ENCODE data around the gene SLC22A23. TPM values are rescaled to one million over a fixed set of nuclear protein-coding genes. Genes with fewer than 3 reads are reported as not detected.

The SLC22A23 gene
- total RNA-seq, 1 donor from 2014 or later = 19.2 TPM

DNA sequence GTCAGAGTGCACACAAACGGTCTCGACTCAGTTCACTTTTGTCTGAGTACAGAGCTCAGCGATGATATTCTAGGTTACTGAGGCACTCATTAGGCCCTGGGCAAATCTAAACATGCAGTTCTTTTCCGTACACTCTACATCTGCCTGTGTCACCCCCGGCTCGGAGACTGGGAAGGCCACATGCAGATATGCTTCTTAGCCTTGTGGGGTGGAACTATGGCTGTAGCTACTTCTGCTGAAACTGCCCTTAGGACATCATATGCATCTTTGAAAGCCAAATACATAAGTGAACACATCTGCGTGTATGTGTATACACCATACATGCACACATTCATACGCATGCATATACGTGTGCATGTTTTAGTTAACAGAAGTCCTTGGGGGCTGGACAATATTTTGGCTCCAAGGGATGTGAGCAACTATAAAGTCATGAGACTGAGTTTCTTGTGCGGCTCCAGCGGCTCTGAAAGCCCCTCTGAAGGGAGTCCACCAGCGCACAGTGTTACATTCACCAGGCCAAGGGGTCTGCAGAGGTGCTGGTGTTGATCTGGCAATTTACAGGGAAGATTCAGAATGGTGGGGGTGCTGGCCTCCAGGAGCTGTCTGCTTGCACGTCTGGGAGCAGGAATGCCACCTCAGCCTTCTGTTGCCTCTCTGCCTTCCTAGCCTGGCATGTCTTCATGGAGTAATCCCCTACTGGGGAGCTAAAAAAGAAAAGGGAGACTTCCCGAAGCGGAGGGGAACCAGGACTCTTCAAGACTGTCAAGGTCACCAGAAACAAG lies 166.5 kb downstream of the SLC22A23 start:
- Histone ChIP-seq H3K4me1 (no peaks in the 10 kb centered on the region), H3K27me3 (no peaks in the 10 kb centered on the region), H3K36me3 (no peaks in the 10 kb centered on the region), H3K4me3 (no peak overlapping the region), H3K27ac (no peak overlapping the region), H3K9me3 (no peaks in the 10 kb centered on the region)
- no peak for DNase-seq
- intact Hi-C loops (cut with DNase I) = no loop called here
- ATAC-seq = no peak
- no peak for TF ChIP-seq CTCF (IDR thresholded peaks at IDR 0.05)

DNA sequence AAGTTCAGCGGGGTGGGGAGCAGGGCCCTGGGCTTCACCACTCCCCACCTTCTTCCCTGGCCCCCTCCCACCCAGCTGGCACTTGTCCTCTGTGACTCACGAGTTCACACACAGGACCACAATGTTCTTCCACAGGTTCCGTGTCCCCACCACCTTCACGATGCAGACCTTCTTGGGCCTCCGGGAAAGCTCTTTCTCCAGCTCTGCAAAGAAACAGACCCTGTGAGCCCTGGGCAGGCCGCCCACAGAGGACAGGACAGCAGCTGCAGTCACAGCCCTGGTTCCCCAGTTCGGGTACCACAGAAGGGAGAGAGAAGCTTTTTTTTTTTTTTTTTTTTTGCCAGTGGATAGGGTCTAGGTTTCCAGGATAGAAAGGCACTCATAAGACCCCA lies 167.2 kb downstream of the SLC22A23 start:
- intact Hi-C loops (cut with DNase I) = no loop called here
- Histone ChIP-seq H3K36me3 (no peaks in the 10 kb centered on the region), H3K4me3 (no peak overlapping the region), H3K27me3 (no peaks in the 10 kb centered on the region), H3K27ac (no peak overlapping the region), H3K9me3 (no peaks in the 10 kb centered on the region), H3K4me1 (no peaks in the 10 kb centered on the region)
- DNase-seq (no peak), ATAC-seq (no peak)
- TF ChIP-seq CTCF (IDR thresholded peaks at IDR 0.05) = no peak

- Histone ChIP-seq H3K27ac (no peak overlapping the region), H3K36me3 (peaks cover 2% of the 10 kb centered on the region), H3K27me3 (no peaks in the 10 kb centered on the region), H3K9me3 (no peaks in the 10 kb centered on the region), H3K4me1 (no peaks in the 10 kb centered on the region), H3K4me3 (no peak overlapping the region)
- intact Hi-C loops (cut with DNase I) = no loop called here
- DNase-seq = no peak
- no peak for ATAC-seq
- TF ChIP-seq CTCF (IDR thresholded peaks at IDR 0.05) = no peak
These were observed 167.9 kb downstream of the SLC22A23 start for GRCh38 chr6:3288711-3289663.

DNA sequence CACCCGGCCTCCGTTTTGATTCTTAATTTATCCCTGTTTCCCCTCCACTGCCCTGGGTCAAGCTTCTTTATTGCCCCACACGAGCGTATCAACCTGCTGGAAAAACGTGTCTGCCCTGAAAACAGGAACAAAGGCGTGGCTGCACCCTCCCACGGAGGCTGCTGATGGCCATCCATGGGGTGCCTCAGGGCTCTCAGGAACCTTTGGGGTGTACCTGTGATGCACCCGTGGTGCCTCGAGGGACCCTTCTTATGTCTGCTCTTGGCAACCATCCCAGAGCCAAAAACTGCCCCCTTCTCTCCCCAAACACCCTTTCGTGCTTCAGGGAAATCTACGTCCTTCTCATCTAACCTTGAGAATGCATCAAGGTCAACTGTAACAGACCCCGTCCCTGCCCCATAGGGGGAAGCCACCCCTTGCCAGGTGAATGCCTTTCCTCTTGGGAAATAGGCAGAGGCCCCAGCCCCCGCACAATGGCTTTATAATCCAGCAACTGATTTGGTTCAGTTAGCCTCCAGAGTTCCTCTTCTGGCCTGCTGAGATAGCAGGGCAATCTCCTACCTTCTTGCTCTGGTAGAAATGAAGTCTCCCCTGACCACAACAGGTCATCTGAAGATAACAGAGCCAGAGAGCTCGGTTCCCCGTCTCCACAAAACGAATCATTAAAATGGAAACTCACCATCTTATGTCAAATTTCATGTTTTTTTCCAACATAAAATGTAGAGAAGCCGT lies 168.7 kb downstream of the SLC22A23 start:
- Histone ChIP-seq H3K9me3 (no peaks in the 10 kb centered on the region), H3K27me3 (no peaks in the 10 kb centered on the region), H3K27ac (no peak overlapping the region), H3K36me3 (peaks cover 8% of the 10 kb centered on the region), H3K4me1 (no peaks in the 10 kb centered on the region), H3K4me3 (no peak overlapping the region)
- DNase-seq = no peak
- ATAC-seq = no peak
- intact Hi-C loops (cut with DNase I) = no loop called here
- TF ChIP-seq CTCF (IDR thresholded peaks at IDR 0.05) = no peak

DNA sequence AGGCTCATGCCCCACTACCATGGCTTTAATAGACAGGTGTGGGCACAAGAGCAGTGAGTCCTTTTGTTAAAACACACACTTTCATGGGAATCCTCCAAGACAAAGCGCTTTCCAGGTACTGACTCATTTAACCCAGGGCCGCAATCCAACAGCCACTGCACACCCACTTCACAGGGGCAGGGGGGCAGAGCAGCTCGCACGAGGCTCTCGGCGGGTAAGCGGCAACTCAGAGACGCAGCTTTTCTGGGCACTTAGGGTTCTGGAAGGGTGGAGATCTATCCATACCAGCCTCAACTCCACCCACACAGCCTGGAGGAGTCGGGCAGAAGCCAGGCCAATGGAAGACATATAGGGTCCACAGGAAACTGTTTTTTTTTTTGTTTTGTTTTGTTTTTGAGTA lies 169.5 kb downstream of the SLC22A23 start:
- no peak overlapping the region for H3K4me3 ChIP-seq
- DNase-seq (no peak), ATAC-seq (no peak)
- intact Hi-C loops (cut with DNase I) = no loop called here
- H3K27me3 ChIP-seq = no peaks in the 10 kb centered on the region
- H3K4me1 ChIP-seq = peaks cover 6% of the 10 kb centered on the region
- peaks cover 8% of the 10 kb centered on the region for H3K36me3 ChIP-seq
- TF ChIP-seq CTCF (IDR thresholded peaks at IDR 0.05) = no peak
- H3K9me3 ChIP-seq = no peaks in the 10 kb centered on the region
- H3K27ac ChIP-seq = no peak overlapping the region
